HepG2 (cell line): ENCODE data around the gene PTPN18. TPM values are rescaled to one million over a fixed set of nuclear protein-coding genes. Genes with fewer than 3 reads are reported as not detected.
A peak's percentile ranks its signal among the peaks of the same experiment; 100 is the strongest.

Experiments
- HDAC2 ChIP-seq: sonication (generic); formaldehyde crosslinking; IDR thresholded peaks from 2 replicates; pipeline ENCODE4 v1.4.0; 2020; ENCODE audit warnings: missing genetic modification reagents
- HNRNPL ChIP-seq: fragments of 200-400 bp; formaldehyde crosslinking; IDR thresholded peaks from 2 replicates; pipeline ENCODE4 v1.6.1; 2017; ENCODE audit warnings: mild to moderate bottlenecking, low read depth, low read length
- KLF9 ChIP-seq: IDR thresholded peaks from 2 replicates; pipeline ENCODE4 v1.6.1; 2016; ENCODE audit warnings: low read depth
- TCF7 ChIP-seq: sonication (generic); IDR thresholded peaks from 2 replicates; pipeline ENCODE4 v1.6.1; 2016; ENCODE audit warnings: antibody characterized with exemption, low read depth
- ZFX ChIP-seq: sonication (generic); formaldehyde crosslinking; IDR thresholded peaks from 2 replicates; pipeline ENCODE4 v1.4.0; 2020; ENCODE audit warnings: mild to moderate bottlenecking, low read depth, missing genetic modification reagents, moderate library complexity
- ZNF564 ChIP-seq: sonication (generic); formaldehyde crosslinking; IDR thresholded peaks from 2 replicates; pipeline ENCODE4 v1.8.1; 2023; ENCODE audit warnings: mild to moderate bottlenecking, missing genetic modification reagents
- ZNF891 ChIP-seq: sonication (generic); formaldehyde crosslinking; IDR thresholded peaks from 2 replicates; pipeline ENCODE4 v1.5.0; 2020; ENCODE audit warnings: mild to moderate bottlenecking, missing genetic modification reagents
- ZZZ3 ChIP-seq: sonication (generic); formaldehyde crosslinking; IDR thresholded peaks from 2 replicates; pipeline ENCODE4 v1.4.0; 2020; ENCODE audit warnings: missing genetic modification reagents, mild to moderate bottlenecking, borderline replicate concordance
- polyA plus RNA-seq, 8 experiments: library from polyadenylated mRNA; depleted of rRNA in 3 of 8; stranded (reverse) in 7 of 8; unstranded in 1 of 8; fragments of >200 nt; fragmentation: Illumina TruSeq in 4 of 8; extraction: Trizol in 4 of 8; gene quantifications; 2 replicates each; pipeline versions ENCODE4 v1.2.1 to v1.2.3, GENCODE V29; 2011 to 2016; ENCODE audit warnings: low read depth in 4 of 8, missing spikeins in 1 of 8, mixed read lengths in 1 of 8; ENCODE audit not compliant: insufficient read depth in 1 of 8
- total RNA-seq, 5 experiments: library from RNA; depleted of rRNA; stranded (reverse); fragments of >200 nt; fragmentation: Illumina TruSeq; extraction: Trizol; gene quantifications; 2 replicates each; pipeline ENCODE4 v1.2.3, GENCODE V29; 2016; ENCODE audit warnings: low read depth in 1 of 5
- TF ChIP-seq, protein P1 (sequence below): sonication (generic); formaldehyde crosslinking; IDR thresholded peaks from one replicate; pipeline ENCODE4 v1.5.1; 2020; ENCODE audit warnings: mild to moderate bottlenecking, missing genetic modification reagents; ENCODE audit errors: not compliant biosample characterization
- TF ChIP-seq, protein P2 (sequence below): sonication (generic); formaldehyde crosslinking; IDR thresholded peaks from 2 replicates; pipeline ENCODE4 v1.5.1; 2020; ENCODE audit warnings: missing genetic modification reagents, mild to moderate bottlenecking, borderline replicate concordance
- TF ChIP-seq, protein P3 (sequence below): sonication (generic); formaldehyde crosslinking; IDR thresholded peaks from 2 replicates; pipeline ENCODE4 v1.4.0; 2020; ENCODE audit warnings: missing genetic modification reagents, borderline replicate concordance

Gene PTPN18
- total and polyA plus RNA-seq, 2 of the 13 experiments (the other 11 are each of a cell fraction or from before 2014, with no cell fraction given) = 14.8 to 39.6 TPM

DNA sequence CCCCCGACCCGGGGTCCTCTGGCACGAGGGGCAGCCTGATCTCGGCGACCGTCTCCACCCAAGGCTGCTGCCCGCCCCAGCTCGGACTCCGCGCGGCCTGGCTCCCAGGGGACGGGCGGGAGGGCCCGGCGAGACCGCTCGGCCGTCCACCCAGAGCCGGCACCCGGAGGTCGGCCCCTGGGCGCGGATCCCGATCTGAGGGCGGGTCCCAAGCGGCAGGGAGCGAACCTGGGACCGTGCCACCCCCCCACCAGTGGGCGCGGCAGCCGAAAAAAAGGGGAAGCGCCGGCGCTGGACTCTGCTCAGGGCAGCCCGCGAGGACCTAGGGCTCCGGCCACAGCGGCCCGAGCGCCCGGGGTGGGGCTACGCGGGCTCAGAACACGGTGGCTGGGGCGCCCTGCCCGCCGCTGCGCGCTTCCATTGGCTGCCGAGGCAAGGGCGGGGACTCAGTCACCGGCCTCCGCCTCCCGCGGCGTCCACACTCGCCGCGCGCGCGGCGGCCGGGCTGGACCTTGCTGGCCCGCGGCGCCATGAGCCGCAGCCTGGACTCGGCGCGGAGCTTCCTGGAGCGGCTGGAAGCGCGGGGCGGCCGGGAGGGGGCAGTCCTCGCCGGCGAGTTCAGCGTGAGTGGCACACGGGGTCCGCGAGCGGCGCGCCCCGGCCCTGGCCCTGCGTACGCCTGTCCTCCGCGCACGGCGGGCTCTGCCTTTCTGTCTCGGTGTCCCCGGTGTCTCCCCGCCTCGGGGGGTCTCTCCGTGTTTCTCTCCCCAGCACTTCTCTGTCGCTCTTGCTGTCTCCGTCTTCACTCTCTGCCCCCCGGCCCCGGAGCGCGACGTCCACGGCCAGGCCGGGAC, at the start of gene PTPN18 (continued):
- TF ChIP-seq, protein P1, sequence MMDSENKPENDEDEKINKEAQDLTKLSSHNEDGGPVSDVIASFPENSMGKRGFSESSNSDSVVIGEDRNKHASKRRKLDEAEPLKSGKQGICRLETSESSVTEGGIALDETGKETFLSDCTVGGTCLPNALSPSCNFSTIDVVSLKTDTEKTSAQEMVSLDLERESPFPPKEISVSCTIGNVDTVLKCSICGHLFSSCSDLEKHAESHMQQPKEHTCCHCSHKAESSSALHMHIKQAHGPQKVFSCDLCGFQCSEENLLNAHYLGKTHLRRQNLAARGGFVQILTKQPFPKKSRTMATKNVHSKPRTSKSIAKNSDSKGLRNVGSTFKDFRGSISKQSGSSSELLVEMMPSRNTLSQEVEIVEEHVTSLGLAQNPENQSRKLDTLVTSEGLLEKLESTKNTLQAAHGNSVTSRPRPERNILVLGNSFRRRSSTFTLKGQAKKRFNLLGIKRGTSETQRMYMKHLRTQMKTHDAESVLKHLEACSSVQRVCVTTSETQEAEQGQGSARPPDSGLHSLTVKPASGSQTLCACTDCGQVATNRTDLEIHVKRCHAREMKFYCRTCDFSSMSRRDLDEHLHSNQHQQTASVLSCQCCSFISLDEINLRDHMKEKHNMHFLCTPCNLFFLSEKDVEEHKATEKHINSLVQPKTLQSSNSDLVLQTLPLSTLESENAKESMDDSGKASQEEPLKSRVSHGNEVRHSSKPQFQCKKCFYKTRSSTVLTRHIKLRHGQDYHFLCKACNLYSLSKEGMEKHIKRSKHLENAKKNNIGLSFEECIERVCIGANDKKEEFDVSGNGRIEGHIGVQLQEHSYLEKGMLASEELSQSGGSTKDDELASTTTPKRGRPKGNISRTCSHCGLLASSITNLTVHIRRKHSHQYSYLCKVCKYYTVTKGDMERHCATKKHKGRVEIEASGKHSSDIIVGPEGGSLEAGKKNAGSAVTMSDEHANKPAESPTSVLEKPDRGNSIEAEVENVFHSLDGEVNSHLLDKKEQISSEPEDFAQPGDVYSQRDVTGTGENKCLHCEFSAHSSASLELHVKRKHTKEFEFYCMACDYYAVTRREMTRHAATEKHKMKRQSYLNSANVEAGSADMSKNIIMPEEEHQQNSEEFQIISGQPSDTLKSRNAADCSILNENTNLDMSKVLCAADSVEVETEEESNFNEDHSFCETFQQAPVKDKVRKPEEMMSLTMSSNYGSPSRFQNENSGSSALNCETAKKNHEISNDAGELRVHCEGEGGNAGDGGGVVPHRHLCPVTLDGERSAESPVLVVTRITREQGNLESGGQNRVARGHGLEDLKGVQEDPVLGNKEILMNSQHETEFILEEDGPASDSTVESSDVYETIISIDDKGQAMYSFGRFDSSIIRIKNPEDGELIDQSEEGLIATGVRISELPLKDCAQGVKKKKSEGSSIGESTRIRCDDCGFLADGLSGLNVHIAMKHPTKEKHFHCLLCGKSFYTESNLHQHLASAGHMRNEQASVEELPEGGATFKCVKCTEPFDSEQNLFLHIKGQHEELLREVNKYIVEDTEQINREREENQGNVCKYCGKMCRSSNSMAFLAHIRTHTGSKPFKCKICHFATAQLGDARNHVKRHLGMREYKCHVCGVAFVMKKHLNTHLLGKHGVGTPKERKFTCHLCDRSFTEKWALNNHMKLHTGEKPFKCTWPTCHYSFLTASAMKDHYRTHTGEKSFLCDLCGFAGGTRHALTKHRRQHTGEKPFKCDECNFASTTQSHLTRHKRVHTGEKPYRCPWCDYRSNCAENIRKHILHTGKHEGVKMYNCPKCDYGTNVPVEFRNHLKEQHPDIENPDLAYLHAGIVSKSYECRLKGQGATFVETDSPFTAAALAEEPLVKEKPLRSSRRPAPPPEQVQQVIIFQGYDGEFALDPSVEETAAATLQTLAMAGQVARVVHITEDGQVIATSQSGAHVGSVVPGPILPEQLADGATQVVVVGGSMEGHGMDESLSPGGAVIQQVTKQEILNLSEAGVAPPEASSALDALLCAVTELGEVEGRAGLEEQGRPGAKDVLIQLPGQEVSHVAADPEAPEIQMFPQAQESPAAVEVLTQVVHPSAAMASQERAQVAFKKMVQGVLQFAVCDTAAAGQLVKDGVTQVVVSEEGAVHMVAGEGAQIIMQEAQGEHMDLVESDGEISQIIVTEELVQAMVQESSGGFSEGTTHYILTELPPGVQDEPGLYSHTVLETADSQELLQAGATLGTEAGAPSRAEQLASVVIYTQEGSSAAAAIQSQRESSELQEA (CRISPR knock-in tag) = peak; percentile 93
- TF ChIP-seq, protein P2, sequence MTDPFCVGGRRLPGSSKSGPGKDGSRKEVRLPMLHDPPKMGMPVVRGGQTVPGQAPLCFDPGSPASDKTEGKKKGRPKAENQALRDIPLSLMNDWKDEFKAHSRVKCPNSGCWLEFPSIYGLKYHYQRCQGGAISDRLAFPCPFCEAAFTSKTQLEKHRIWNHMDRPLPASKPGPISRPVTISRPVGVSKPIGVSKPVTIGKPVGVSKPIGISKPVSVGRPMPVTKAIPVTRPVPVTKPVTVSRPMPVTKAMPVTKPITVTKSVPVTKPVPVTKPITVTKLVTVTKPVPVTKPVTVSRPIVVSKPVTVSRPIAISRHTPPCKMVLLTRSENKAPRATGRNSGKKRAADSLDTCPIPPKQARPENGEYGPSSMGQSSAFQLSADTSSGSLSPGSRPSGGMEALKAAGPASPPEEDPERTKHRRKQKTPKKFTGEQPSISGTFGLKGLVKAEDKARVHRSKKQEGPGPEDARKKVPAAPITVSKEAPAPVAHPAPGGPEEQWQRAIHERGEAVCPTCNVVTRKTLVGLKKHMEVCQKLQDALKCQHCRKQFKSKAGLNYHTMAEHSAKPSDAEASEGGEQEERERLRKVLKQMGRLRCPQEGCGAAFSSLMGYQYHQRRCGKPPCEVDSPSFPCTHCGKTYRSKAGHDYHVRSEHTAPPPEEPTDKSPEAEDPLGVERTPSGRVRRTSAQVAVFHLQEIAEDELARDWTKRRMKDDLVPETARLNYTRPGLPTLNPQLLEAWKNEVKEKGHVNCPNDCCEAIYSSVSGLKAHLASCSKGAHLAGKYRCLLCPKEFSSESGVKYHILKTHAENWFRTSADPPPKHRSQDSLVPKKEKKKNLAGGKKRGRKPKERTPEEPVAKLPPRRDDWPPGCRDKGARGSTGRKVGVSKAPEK = no peak
- TF ChIP-seq ZNF564 (CRISPR knock-in tag) (peak; percentile 66; the same call in 1 of the 2 replicates), ZNF891 (no peak; the same call in 1 of the 2 replicates), KLF9 (CRISPR knock-in tag) (no peak; the same call in 1 of the 2 replicates), ZZZ3 (CRISPR knock-in tag) (peak; percentile 44; the same call in 1 of the 2 replicates), HDAC2 (0 out of 2 replicates have a peak, but pooled peaks have one; percentile 11), TCF7 (no peak), HNRNPL (no peak), ZFX (peak; percentile 93)
- TF ChIP-seq, protein P3, sequence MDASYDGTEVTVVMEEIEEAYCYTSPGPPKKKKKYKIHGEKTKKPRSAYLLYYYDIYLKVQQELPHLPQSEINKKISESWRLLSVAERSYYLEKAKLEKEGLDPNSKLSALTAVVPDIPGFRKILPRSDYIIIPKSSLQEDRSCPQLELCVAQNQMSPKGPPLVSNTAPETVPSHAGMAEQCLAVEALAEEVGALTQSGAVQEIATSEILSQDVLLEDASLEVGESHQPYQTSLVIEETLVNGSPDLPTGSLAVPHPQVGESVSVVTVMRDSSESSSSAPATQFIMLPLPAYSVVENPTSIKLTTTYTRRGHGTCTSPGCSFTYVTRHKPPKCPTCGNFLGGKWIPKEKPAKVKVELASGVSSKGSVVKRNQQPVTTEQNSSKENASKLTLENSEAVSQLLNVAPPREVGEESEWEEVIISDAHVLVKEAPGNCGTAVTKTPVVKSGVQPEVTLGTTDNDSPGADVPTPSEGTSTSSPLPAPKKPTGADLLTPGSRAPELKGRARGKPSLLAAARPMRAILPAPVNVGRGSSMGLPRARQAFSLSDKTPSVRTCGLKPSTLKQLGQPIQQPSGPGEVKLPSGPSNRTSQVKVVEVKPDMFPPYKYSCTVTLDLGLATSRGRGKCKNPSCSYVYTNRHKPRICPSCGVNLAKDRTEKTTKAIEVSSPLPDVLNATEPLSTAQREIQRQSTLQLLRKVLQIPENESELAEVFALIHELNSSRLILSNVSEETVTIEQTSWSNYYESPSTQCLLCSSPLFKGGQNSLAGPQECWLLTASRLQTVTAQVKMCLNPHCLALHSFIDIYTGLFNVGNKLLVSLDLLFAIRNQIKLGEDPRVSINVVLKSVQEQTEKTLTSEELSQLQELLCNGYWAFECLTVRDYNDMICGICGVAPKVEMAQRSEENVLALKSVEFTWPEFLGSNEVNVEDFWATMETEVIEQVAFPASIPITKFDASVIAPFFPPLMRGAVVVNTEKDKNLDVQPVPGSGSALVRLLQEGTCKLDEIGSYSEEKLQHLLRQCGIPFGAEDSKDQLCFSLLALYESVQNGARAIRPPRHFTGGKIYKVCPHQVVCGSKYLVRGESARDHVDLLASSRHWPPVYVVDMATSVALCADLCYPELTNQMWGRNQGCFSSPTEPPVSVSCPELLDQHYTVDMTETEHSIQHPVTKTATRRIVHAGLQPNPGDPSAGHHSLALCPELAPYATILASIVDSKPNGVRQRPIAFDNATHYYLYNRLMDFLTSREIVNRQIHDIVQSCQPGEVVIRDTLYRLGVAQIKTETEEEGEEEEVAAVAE (CRISPR knock-in tag) = no peak
